AG09319 (cell line): ENCODE measurements around the gene NPAS3.
A peak's percentile ranks its signal among the peaks of the same experiment; 100 is the strongest.

Source experiments
- DNase-seq: peaks from one replicate; pipeline ENCODE4 v3.0.0-alpha.2; 2010; ENCODE audit warnings: low read depth; ENCODE audit errors: extremely low read depth
- TF ChIP-seq, protein P1 (sequence below): IDR thresholded peaks from 2 replicates; pipeline ENCODE4 v1.5.1; 2011; ENCODE audit warnings: low read depth, mild to moderate bottlenecking, inconsistent platforms, low read length, moderate library complexity

The NPAS3 gene

DNA sequence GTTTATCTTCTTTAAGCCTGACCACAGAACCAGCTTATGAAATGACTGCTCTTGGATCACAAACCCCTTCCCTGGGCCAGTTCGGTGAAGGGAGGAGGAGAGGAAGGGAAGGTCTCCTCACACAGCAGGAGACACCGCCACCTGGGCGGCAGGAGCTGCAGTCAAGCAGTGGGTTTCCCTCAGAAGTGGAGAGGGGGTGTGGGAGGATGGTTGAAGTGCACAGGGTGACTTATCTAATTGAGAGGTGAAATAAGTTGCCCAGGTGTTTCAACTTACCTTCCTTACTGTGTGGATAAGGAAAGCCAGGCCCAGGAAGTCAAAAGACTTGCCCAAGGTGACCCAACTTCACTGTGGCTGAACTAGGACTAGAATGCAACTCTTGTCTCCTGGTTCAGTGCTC lies 905.4 kb downstream of the NPAS3 start:
- DNase-seq = no peak
- TF ChIP-seq, protein P1, sequence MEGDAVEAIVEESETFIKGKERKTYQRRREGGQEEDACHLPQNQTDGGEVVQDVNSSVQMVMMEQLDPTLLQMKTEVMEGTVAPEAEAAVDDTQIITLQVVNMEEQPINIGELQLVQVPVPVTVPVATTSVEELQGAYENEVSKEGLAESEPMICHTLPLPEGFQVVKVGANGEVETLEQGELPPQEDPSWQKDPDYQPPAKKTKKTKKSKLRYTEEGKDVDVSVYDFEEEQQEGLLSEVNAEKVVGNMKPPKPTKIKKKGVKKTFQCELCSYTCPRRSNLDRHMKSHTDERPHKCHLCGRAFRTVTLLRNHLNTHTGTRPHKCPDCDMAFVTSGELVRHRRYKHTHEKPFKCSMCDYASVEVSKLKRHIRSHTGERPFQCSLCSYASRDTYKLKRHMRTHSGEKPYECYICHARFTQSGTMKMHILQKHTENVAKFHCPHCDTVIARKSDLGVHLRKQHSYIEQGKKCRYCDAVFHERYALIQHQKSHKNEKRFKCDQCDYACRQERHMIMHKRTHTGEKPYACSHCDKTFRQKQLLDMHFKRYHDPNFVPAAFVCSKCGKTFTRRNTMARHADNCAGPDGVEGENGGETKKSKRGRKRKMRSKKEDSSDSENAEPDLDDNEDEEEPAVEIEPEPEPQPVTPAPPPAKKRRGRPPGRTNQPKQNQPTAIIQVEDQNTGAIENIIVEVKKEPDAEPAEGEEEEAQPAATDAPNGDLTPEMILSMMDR = no peak

DNA sequence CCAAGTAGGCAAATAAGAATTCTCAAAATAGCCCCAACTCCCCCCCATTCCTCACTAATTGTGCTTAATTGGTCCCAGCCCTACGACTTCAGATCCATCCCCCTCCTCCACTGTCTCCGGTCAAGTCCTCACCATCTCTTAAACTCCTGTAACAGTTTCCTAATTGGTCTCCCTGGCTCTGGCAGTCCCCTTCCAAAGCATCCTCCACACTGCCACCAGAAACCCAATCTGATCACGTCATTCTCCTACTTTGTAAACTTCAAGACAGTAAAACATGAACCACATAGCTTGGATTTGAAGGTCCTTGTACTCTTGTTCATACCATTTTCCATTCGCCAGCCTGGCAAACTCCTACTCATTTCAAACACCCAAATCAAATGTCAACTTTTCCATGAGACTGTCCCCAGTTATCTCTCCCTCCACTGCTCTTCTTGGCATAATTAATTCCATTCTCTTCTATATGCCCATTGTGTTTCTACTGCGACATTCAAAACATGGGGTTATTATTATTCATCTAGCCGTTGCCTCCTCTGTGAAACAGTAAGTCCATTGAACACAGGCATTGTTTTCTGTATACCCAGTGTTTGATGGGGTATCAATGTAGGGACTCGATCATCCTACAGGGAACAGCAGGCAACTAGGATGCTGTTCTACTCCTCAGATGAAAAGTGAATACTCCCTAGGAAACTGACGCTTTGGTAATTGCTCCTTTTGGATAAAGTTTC lies 907.6 kb downstream of the NPAS3 start:
- no peak for DNase-seq
- TF ChIP-seq, protein P1 = no peak

DNA sequence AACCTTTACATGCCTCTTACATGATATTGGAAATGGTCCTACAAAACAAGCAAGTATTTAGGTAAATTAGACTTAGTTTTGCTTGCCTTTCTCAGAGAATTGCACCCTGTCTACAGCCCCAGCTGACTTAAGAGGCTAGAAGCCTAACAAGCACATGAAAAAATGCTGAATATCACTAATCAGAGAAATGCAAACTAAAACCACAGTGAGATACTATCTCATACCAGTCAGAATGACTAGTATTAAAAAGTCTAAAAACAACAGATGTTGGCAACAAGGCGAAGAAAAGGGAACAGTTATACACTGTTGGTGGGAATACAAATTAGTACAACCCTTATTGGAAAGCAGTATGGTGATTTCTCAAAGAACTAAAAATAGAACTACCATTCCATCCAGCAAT lies 908.4 kb downstream of the NPAS3 start:
- TF ChIP-seq, protein P1 = no peak
- no peak for DNase-seq

DNA sequence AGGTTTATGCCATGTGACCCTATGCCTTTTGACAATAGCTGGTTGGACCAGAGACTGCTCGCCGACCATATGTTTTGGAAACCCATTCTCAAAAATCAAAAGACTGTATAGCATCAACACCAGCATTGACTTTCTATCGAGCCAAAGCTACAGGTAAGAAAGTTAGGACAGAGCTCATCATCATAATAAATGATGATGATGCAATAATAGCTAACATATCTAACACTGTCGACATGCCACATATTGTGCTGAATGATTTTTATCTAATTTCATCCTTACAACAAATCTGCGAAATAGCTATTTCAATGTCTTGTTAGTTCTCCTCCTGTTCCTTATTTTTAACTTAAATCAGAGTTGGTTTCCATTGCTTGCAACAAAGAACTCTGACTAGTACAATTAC lies 909.3 kb downstream of the NPAS3 start:
- DNase-seq = no peak
- TF ChIP-seq, protein P1 = no peak

DNA sequence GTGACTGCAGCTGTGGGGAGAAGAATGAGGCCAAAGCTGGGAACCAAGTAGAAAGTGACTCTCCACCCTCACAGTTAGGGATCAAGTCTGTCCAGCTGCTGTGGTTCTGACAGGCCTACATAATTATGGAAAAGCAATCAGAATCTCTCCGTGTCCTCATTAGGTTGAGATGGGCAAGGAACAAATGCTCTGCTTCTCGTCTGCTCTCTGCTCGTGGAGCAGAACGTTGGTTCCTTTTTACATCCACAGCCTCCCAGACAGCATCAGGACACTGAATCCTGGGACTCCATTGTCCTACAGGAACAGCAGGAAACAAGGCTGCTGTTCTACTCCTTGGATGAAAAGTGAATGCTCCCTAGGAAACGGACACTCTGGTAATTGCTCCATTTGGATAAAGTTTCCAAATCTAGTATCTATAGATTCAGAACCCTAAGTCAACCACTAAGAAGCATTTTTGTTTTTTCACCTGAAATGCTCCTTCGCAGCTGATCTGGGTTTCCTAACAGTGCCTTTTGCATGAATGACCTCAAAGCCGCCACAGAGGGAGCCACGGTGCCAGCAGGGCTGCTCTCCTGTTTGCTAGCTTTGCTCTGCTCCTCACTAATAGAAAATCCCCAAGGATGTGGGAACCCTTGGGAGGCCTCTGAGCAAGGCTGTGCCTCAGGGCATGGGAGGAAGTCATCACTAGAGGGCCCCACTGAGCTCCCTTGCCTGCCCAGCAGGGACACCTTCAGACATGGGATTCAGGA lies 910.2 kb downstream of the NPAS3 start:
- TF ChIP-seq, protein P1 = peak; percentile 57
- no peak for DNase-seq

DNA sequence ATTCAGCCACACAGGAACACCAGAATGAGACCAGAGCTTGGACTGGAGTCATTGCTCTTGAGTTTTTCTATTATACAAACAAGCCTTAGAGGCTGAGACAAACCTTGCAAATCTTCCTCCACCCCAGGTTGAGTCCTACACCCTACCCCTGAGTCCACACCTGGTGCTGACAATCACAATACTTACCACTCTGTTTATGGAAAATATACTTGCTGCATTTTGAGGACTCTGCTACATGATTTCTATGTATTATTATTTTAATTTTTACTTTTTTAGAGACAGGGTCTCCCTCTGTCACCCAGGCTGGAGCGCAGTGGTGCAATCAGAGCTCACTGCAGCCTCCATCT lies 910.7 kb downstream of the NPAS3 start:
- TF ChIP-seq, protein P1 = no peak
- no peak for DNase-seq

DNA sequence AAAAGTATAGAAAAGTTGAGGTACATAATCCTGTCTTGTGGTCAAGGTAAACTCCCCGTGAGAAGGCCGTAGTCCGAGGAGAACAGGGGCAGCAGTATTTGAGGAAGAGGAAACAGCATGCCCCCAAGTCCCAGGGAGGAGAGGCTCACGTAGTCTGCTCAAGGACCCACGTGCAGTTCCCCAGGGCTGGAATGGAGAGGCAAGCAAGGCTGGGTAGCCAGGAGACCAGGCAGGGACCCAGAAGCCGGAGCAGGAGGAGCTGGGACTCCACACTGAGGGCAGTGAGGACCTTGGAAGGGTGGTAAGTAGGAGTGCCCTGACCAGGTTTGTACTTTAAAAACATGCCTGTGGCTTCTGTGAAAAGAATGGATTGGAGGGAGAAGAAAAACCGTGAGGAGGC lies 912.1 kb downstream of the NPAS3 start:
- DNase-seq = no peak
- TF ChIP-seq, protein P1 = no peak
